Fibroblast of lung (primary cell): ENCODE data around the gene S1PR2. TPM values are rescaled to one million over a fixed set of nuclear protein-coding genes. Genes with fewer than 3 reads are reported as not detected.
A peak's percentile ranks its signal among the peaks of the same experiment; 100 is the strongest.

Experiments used
- DNase-seq, 2 donors: peaks; one replicate each; pipeline versions ENCODE4 v3.0.0 to v3.0.0-alpha.2; 2010; ENCODE audit warnings: low read depth in 2 of 2
- H2AFZ ChIP-seq: 2 replicates; pipeline ENCODE4 v1.5.1; 2012; ENCODE audit warnings: low read length, control low read depth, inconsistent platforms
- H3K27ac ChIP-seq: 2 replicates; pipeline ENCODE4 v1.5.1; 2011; ENCODE audit warnings: low read length, control low read depth; ENCODE audit not compliant: insufficient read depth
- H3K27me3 ChIP-seq: 2 replicates; pipeline ENCODE4 v1.5.1; 2011; ENCODE audit warnings: mild to moderate bottlenecking, low read length; ENCODE audit not compliant: control insufficient read depth, insufficient read depth
- H3K36me3 ChIP-seq: 2 replicates; pipeline ENCODE4 v1.5.1; 2011; ENCODE audit warnings: low read length; ENCODE audit not compliant: control insufficient read depth, insufficient read depth
- H3K4me1 ChIP-seq: 2 replicates; pipeline ENCODE4 v1.5.1; 2011; ENCODE audit warnings: low read length; ENCODE audit not compliant: control insufficient read depth, insufficient read depth; ENCODE audit errors: extremely low read depth
- H3K4me2 ChIP-seq: 2 replicates; pipeline ENCODE4 v1.5.1; 2011; ENCODE audit warnings: low read length, control low read depth; ENCODE audit not compliant: insufficient read depth; ENCODE audit errors: extremely low read depth
- H3K4me3 ChIP-seq, 4 experiments: fragments of 200-600 bp in 1 of 4; sonication (generic) in 1 of 4; replicated peaks in 1 of 4; 2 replicates each; pipeline ENCODE4 v1.5.1; 2011 to 2016; ENCODE audit warnings: low read length in 4 of 4, low read depth in 3 of 4, mild to moderate bottlenecking in 3 of 4, control low read depth in 2 of 4, inconsistent platforms in 1 of 4, mixed read lengths in 1 of 4; ENCODE audit not compliant: insufficient read depth in 1 of 4; ENCODE audit errors: control extremely low read depth in 1 of 4
- H3K79me2 ChIP-seq: 2 replicates; pipeline ENCODE4 v1.5.1; 2012; ENCODE audit warnings: mild to moderate bottlenecking, low read length, inconsistent platforms; ENCODE audit not compliant: control insufficient read depth, insufficient read depth
- H3K9ac ChIP-seq: 2 replicates; pipeline ENCODE4 v1.5.1; 2011; ENCODE audit warnings: mild to moderate bottlenecking, low read length, control low read depth; ENCODE audit not compliant: insufficient read depth
- H3K9me3 ChIP-seq: 2 replicates; pipeline ENCODE4 v1.5.1; 2012; ENCODE audit warnings: low read depth, low read length; ENCODE audit not compliant: control insufficient read depth, insufficient read depth
- H4K20me1 ChIP-seq: 2 replicates; pipeline ENCODE4 v1.5.1; 2011; ENCODE audit warnings: low read length; ENCODE audit not compliant: control insufficient read depth, insufficient read depth; ENCODE audit errors: extremely low read depth
- CTCF ChIP-seq, 2 donors: IDR thresholded peaks in 1 of 2; conservative IDR thresholded peaks in 1 of 2; 1 replicate in 1 of 2; 2 replicates in 1 of 2; pipeline ENCODE4 v1.5.1; 2011 to 2012; ENCODE audit warnings: low read length in 2 of 2, control low read depth in 1 of 2, inconsistent platforms in 1 of 2, low read depth in 1 of 2, mild to moderate bottlenecking in 1 of 2
- EZH2 ChIP-seq: IDR thresholded peaks from 2 replicates; pipeline ENCODE4 v1.5.1; 2012; ENCODE audit warnings: low read length, control low read depth, mild to moderate bottlenecking; ENCODE audit errors: missing control alignments
- polyA plus RNA-seq, 2 donors: library from polyadenylated mRNA; depleted of rRNA in 1 of 2; stranded (reverse) in 1 of 2; unstranded in 1 of 2; fragments of >200 nt; gene quantifications; 2 replicates each; pipeline ENCODE4 v1.2.1, GENCODE V29; 2011 to 2012; ENCODE audit warnings: missing spikeins in 1 of 2
- total RNA-seq: library from RNA; depleted of rRNA; stranded (reverse); fragments of >200 nt; gene quantifications from 2 replicates; pipeline ENCODE4 v1.2.1, GENCODE V29; 2014

The S1PR2 gene
- total and polyA plus RNA-seq, 2 donors (not counting 1 experiment from before 2014, with no cell fraction given), result 25.9 to 30.4 TPM

DNA sequence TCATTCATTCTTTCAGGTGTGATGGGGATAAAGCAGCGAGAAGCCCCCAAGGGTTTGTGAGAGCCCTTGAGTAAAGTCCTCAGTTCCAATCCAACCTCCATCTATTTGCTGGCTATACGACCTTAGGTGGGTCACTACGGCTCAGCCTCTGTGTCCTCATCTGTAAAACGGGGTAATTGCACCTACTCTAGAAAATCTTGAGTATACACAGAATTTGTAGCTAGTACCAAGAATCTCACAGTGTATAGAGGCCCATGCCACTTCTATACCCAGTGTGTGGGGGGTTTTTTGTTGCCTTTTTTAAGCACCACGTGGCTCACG, 36.0 kb downstream of the S1PR2 start:
- H3K9me3 ChIP-seq, result no peaks in the 10 kb centered on the region
- peak overlapping the region; percentile 80 for H3K4me2 ChIP-seq
- H2AFZ ChIP-seq, result peak overlapping the region; percentile 88
- no peaks in the 10 kb centered on the region for H4K20me1 ChIP-seq
- H3K9ac ChIP-seq, result no peak overlapping the region
- H3K4me1 ChIP-seq, result peaks cover 12% of the 10 kb centered on the region
- H3K4me3 ChIP-seq, result peak overlapping the region; percentile 76 to 99 (median 88)
- H3K27me3 ChIP-seq, result no peaks in the 10 kb centered on the region
- no peaks in the 10 kb centered on the region for H3K36me3 ChIP-seq
- peaks cover 38% of the 10 kb centered on the region for H3K79me2 ChIP-seq
- peak overlapping the region; percentile 42 for H3K27ac ChIP-seq
- no peak for DNase-seq
- TF ChIP-seq CTCF (conservative IDR thresholded peaks at IDR 0.05 in 1 of 2, IDR thresholded peaks at IDR 0.05 in 1 of 2; ENCODE audit: low read depth in 1 of 2, low read length in 2 of 2), result no peak
- no peak for TF ChIP-seq EZH2

DNA sequence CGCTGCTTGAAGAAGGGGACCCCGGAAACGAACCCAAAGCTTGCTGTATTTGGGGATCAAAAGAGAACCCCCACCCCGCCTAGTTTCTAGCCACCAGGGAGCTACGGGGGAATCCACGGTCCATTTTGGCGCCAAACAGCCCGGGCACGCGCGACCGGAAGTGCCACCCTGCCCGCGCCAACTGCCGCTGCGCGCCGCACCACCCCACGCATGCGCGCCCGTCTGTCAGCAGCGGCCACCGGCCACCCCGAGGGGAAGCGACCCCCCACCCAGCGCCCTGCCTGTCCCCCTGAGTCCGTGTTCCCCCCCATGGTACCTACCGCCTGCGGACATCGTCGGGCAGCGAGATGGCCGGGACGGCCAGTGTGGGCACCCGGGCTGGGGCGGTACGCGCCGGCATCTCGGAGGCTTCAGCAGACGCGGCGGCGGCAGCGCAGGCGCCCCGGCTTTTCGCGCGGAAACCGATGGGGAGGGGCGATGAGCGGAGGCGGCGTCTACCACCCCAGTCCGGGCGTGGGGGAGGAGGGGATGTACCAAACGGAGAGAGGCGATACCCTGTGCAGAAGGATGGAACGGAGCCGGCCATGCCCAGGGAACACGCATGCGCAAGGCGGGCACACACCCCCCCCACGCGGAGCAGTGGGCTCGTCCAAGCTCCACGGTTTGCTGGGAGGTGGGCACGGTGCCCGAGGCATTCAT, 36.5 kb downstream of the S1PR2 start, which contains the start of gene DNMT1:
Gene DNMT1 (minus strand): TSS at position 454 of the 699 bp plus-strand sequence. CDS start 54 bp downstream, at position 400.
- Histone ChIP-seq H3K27ac (peak within 1 kb of the TSS; percentile 95), H3K4me1 (peaks cover 12% of the 10 kb centered on the region), H3K4me2 (peak within 1 kb of the TSS; percentile 98), H3K9ac (peak within 1 kb of the TSS; percentile 87), H3K36me3 (no peaks in the 10 kb centered on the region), H3K79me2 (peaks cover 43% of the 10 kb centered on the region), H3K27me3 (no peaks in the 10 kb centered on the region), H3K9me3 (no peaks in the 10 kb centered on the region), H2AFZ (peak within 1 kb of the TSS; percentile 88), H4K20me1 (no peaks in the 10 kb centered on the region), H3K4me3 (peak within 1 kb of the TSS; percentile 76 to 99 (median 93))
- no peak for TF ChIP-seq EZH2
- no peak for TF ChIP-seq CTCF (conservative IDR thresholded peaks at IDR 0.05 in 1 of 2, IDR thresholded peaks at IDR 0.05 in 1 of 2; ENCODE audit: low read depth in 1 of 2, low read length in 2 of 2)
- DNase-seq, result peak; percentile 96 to 97

GRCh38 chr19:10193790-10194499, 37.2 kb downstream of the S1PR2 start:
- no peaks in the 10 kb centered on the region for H3K27me3 ChIP-seq
- H3K4me3 ChIP-seq, result peak overlapping the region; percentile 76 to 99 (median 93)
- H4K20me1 ChIP-seq, result no peaks in the 10 kb centered on the region
- H3K9ac ChIP-seq, result peak overlapping the region; percentile 87
- H3K79me2 ChIP-seq, result peaks cover 50% of the 10 kb centered on the region
- peak overlapping the region; percentile 95 for H3K27ac ChIP-seq
- TF ChIP-seq EZH2 (no peak), CTCF (conservative IDR thresholded peaks at IDR 0.05 in 1 of 2, IDR thresholded peaks at IDR 0.05 in 1 of 2; ENCODE audit: low read depth in 1 of 2, low read length in 2 of 2) (no peak)
- H2AFZ ChIP-seq, result peak overlapping the region; percentile 65
- peak overlapping the region; percentile 98 for H3K4me2 ChIP-seq
- H3K36me3 ChIP-seq, result no peaks in the 10 kb centered on the region
- peak; percentile 43 to 67 for DNase-seq
- H3K9me3 ChIP-seq, result no peaks in the 10 kb centered on the region
- H3K4me1 ChIP-seq, result peaks cover 12% of the 10 kb centered on the region
